ENCODE results near the gene PLD6.
A peak's percentile ranks its signal among the peaks of the same experiment; 100 is the strongest.

PLD6 gene

DNA sequence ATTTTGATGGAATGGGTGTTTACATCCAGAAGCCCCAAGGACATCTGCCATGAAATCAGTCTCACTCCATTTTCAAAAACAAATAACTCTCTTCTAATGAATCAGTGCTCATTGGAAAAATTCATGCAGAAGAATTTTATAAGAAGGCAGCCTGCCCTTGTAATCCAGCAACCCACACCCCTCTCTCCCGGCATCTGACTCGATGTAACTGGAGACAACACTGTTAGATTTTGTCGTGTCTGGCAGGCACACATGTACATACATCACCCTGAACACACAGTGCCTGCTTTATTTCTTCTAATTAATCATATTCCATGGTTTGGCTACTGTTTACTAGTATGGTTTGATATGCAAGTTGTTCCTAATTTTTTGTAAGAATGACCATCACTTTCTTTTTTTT is 11.9 kb upstream of the PLD6 start:
- no peak for TF ChIP-seq CTCF (IDR thresholded peaks at IDR 0.05; ENCODE audit: extremely low read depth, insufficient read depth, missing control alignments)
- no peak for DNase-seq (ENCODE audit: low spot score)
- in situ Hi-C loops (cut with MboI; ENCODE audit: low pct_unique_long_range_greater_than_20kb, low sequenced_read_pairs, unreplicated experiment): no loop called here

- DNase-seq (ENCODE audit: low spot score): no peak
- TF ChIP-seq CTCF (IDR thresholded peaks at IDR 0.05; ENCODE audit: extremely low read depth, insufficient read depth, missing control alignments): peak; percentile 11
- in situ Hi-C loops (cut with MboI; ENCODE audit: low pct_unique_long_range_greater_than_20kb, low sequenced_read_pairs, unreplicated experiment): no loop called here
Measured at GRCh38 chr17:17216776-17217175, 10.6 kb upstream of the PLD6 start.

- in situ Hi-C loops (cut with MboI; ENCODE audit: low pct_unique_long_range_greater_than_20kb, low sequenced_read_pairs, unreplicated experiment): no loop called here
- DNase-seq (ENCODE audit: low spot score): no peak
- TF ChIP-seq CTCF (IDR thresholded peaks at IDR 0.05; ENCODE audit: extremely low read depth, insufficient read depth, missing control alignments): no peak
Measured at GRCh38 chr17:17216236-17216635, 10.1 kb upstream of the PLD6 start.

DNA sequence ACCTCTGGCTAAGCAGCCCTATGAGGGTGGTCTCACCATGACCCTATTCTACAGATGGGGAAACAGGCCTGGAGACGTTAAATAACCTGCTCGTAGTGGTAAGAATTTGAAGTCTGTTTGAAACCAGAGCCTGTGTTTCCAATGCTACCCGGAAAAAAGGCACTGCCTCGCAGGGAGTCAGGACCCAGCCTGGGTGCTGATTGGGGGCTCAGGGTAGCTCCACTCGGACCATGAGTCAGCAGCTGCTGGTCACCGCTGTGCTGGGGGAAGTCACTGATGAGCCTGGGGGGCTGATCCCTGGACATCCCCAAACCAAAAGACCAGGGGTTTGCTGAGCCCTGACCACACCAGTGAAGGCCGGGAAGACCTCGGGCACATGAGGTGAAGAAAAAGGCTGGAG is 9.4 kb upstream of the PLD6 start:
- in situ Hi-C loops (cut with MboI; ENCODE audit: low pct_unique_long_range_greater_than_20kb, low sequenced_read_pairs, unreplicated experiment): no loop called here
- no peak for DNase-seq (ENCODE audit: low spot score)
- TF ChIP-seq CTCF (IDR thresholded peaks at IDR 0.05; ENCODE audit: extremely low read depth, insufficient read depth, missing control alignments): no peak

- no peak for DNase-seq (ENCODE audit: low spot score)
- in situ Hi-C loops (cut with MboI; ENCODE audit: low pct_unique_long_range_greater_than_20kb, low sequenced_read_pairs, unreplicated experiment): no loop called here
- no peak for TF ChIP-seq CTCF (IDR thresholded peaks at IDR 0.05; ENCODE audit: extremely low read depth, insufficient read depth, missing control alignments)
Measured at GRCh38 chr17:17214646-17215436, 8.7 kb upstream of the PLD6 start.

GRCh38 chr17:17213775-17214174 is 7.6 kb upstream of the PLD6 start:
- no peak for DNase-seq (ENCODE audit: low spot score)
- no peak for TF ChIP-seq CTCF (IDR thresholded peaks at IDR 0.05; ENCODE audit: extremely low read depth, insufficient read depth, missing control alignments)
- in situ Hi-C loops (cut with MboI; ENCODE audit: low pct_unique_long_range_greater_than_20kb, low sequenced_read_pairs, unreplicated experiment): no loop called here

Measured in GM13977 (cell line).